Neural progenitor cell (in vitro differentiated cells): ENCODE results near the gene ARID3A. TPM values are rescaled to one million over a fixed set of nuclear protein-coding genes. Genes with fewer than 3 reads are reported as not detected.

Source experiments
- DNase-seq: peaks from one replicate; pipeline ENCODE4 v3.0.0-alpha.2; 2016; ENCODE audit warnings: low spot score
- H2AFZ ChIP-seq: fragments of 200-600 bp; sonication (generic); replicated peaks from 2 replicates; pipeline ENCODE4 v1.6.1; 2016; ENCODE audit warnings: antibody characterized with exemption
- H3F3A ChIP-seq: fragments of 200-600 bp; sonication (generic); 2 replicates; pipeline ENCODE4 v1.6.1; 2016; ENCODE audit warnings: antibody characterized with exemption, low read depth
- H3K27ac ChIP-seq: fragments of 200-600 bp; sonication (generic); 2 replicates; pipeline ENCODE4 v1.5.1; 2016; ENCODE audit warnings: mild to moderate bottlenecking
- H3K27me3 ChIP-seq: fragments of 200-600 bp; sonication (generic); 2 replicates; pipeline ENCODE4 v1.6.1; 2016; ENCODE audit warnings: mild to moderate bottlenecking, moderate library complexity
- H3K36me3 ChIP-seq: fragments of 200-600 bp; sonication (generic); 2 replicates; pipeline ENCODE4 v1.5.1; 2016
- H3K4me1 ChIP-seq: fragments of 200-600 bp; sonication (generic); 2 replicates; pipeline ENCODE4 v1.6.1; 2016; ENCODE audit warnings: mixed run types
- H3K4me2 ChIP-seq: fragments of 200-600 bp; sonication (generic); 2 replicates; pipeline ENCODE4 v1.6.1; 2016
- H3K4me3 ChIP-seq: fragments of 200-600 bp; sonication (generic); 2 replicates; pipeline ENCODE4 v1.5.1; 2016
- H3K79me2 ChIP-seq: fragments of 200-600 bp; sonication (generic); 2 replicates; pipeline ENCODE4 v1.6.1; 2016; ENCODE audit warnings: low read depth
- H3K9ac ChIP-seq: fragments of 200-600 bp; sonication (generic); 2 replicates; pipeline ENCODE4 v1.6.1; 2016
- H3K9me3 ChIP-seq: fragments of 200-600 bp; sonication (generic); 2 replicates; pipeline ENCODE4 v1.5.1; 2016; ENCODE audit warnings: low read depth
- H4K20me1 ChIP-seq: fragments of 200-600 bp; sonication (generic); 2 replicates; pipeline ENCODE4 v1.6.1; 2016; ENCODE audit warnings: low read depth
- H3K27ac Mint-ChIP-seq: 3 replicates; pipeline ENCODE4 v1.8.0; 2021; ENCODE audit warnings: mixed read lengths
- H3K27me3 Mint-ChIP-seq: 2 replicates; pipeline ENCODE4 v1.8.0; 2022; ENCODE audit warnings: low read depth, mild to moderate bottlenecking, inconsistent platforms, moderate library complexity, mixed read lengths; ENCODE audit not compliant: insufficient read depth
- H3K36me3 Mint-ChIP-seq: 3 replicates; pipeline ENCODE4 v1.8.0; 2021; ENCODE audit warnings: mixed read lengths
- H3K4me1 Mint-ChIP-seq: 3 replicates; pipeline ENCODE4 v1.8.0; 2021; ENCODE audit warnings: mixed read lengths
- H3K4me3 Mint-ChIP-seq: 3 replicates; pipeline ENCODE4 v1.8.0; 2021; ENCODE audit warnings: mild to moderate bottlenecking, moderate library complexity, mixed read lengths
- H3K9me3 Mint-ChIP-seq: 3 replicates; pipeline ENCODE4 v1.8.0; 2020; ENCODE audit warnings: mixed read lengths
- CTCF ChIP-seq: fragments of 200-600 bp; sonication (generic); IDR thresholded peaks from 2 replicates; pipeline ENCODE4 v1.5.1; 2017; ENCODE audit warnings: antibody characterized with exemption, mild to moderate bottlenecking
- EZH2 ChIP-seq: fragments of 200-600 bp; sonication (generic); IDR thresholded peaks from 2 replicates; pipeline ENCODE4 v1.6.1; 2017; ENCODE audit warnings: antibody characterized with exemption, mild to moderate bottlenecking, moderate library complexity
- EZH2phosphoT487 ChIP-seq: fragments of 200-600 bp; sonication (generic); IDR thresholded peaks from 2 replicates; pipeline ENCODE4 v1.6.1; 2017; ENCODE audit warnings: antibody characterized with exemption
- total RNA-seq: library from RNA; depleted of rRNA; stranded (reverse); fragments of >200 nt; gene quantifications from 2 replicates; pipeline ENCODE4 v1.2.3, GENCODE V29; 2015; ENCODE audit warnings: low replicate concordance

The ARID3A gene
- total RNA-seq, 1 donor from 2014 or later, result 25.5 TPM

DNA sequence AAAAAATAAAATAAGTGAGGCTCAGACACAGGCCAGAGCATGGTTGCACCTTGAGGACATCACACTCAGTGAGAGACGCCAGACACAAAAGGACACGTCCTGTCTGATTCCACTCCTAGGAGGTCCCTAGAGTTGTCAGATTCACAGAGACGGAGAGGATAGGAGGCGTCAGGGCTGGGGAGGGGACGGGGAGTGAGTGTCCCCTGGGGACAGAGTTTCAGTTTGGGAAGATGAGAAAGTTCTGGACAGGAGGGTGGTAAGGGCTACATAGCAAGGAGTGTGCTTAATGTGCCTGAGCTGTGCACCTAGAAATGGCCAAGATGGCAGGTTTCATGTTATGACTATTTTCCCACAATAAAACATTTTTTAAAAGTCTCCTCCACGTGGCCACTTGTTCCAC is 72.2 kb downstream of the ARID3A start:
- no peak overlapping the region for H3K27ac Mint-ChIP-seq
- peaks cover 71% of the 10 kb centered on the region for H3K27me3 ChIP-seq
- peaks cover 12% of the 10 kb centered on the region for H3K4me1 Mint-ChIP-seq

DNA sequence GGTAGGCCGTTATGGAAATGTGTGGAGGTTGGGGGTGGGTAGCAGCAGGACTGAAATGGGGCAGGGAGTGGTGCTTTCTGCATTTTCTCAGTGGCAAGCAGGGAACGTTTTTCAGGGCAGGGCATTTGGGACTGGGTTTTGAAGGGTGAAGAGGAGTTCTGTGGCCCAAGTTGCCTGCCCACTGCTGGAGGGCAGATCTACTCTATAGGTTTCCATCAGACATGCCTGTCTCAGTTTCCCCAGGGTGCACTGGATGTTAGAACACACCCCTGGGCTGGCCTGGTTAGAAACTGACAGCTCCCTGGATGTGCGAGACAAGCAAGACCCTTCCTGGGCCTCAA is 73.5 kb downstream of the ARID3A start:
- peaks cover 6% of the 10 kb centered on the region for H3F3A ChIP-seq
- H3K4me1 ChIP-seq, result peaks cover 7% of the 10 kb centered on the region
- no peak overlapping the region for H3K27ac Mint-ChIP-seq
- peaks cover 12% of the 10 kb centered on the region for H3K4me1 Mint-ChIP-seq
- peaks cover 71% of the 10 kb centered on the region for H3K27me3 ChIP-seq
- TF ChIP-seq EZH2phosphoT487 (no peak), CTCF (no peak), EZH2 (no peak)
- H3K4me2 ChIP-seq, result no peak overlapping the region
- H3K9ac ChIP-seq, result no peak overlapping the region
- peaks cover 40% of the 10 kb centered on the region for H3K27me3 Mint-ChIP-seq
- no peaks in the 10 kb centered on the region for H3K79me2 ChIP-seq
- no peak overlapping the region for H3K4me3 ChIP-seq
- no peaks in the 10 kb centered on the region for H3K36me3 ChIP-seq
- H2AFZ ChIP-seq, result no peak overlapping the region
- H3K9me3 ChIP-seq, result no peaks in the 10 kb centered on the region
- DNase-seq, result no peak
- H3K4me3 Mint-ChIP-seq, result peak overlapping the region; percentile 80
- H3K36me3 Mint-ChIP-seq, result no peaks in the 10 kb centered on the region
- peaks cover 12% of the 10 kb centered on the region for H4K20me1 ChIP-seq
- H3K27ac ChIP-seq, result no peak overlapping the region
- peaks cover 3% of the 10 kb centered on the region for H3K9me3 Mint-ChIP-seq

More for the DNA sequence above, 72.2 kb downstream of the ARID3A start:
- Histone ChIP-seq H3K9ac (no peak overlapping the region), H3K4me2 (no peak overlapping the region), H3K4me3 (no peak overlapping the region), H3K36me3 (no peaks in the 10 kb centered on the region), H3K79me2 (no peaks in the 10 kb centered on the region), H3K9me3 (no peaks in the 10 kb centered on the region), H2AFZ (no peak overlapping the region), H3F3A (peaks cover 11% of the 10 kb centered on the region), H3K27ac (no peak overlapping the region), H4K20me1 (peaks cover 14% of the 10 kb centered on the region), H3K4me1 (peaks cover 7% of the 10 kb centered on the region)
- Mint-ChIP-seq H3K4me3 (peak overlapping the region; percentile 25), H3K27me3 (peaks cover 40% of the 10 kb centered on the region), H3K9me3 (peaks cover 3% of the 10 kb centered on the region), H3K36me3 (no peaks in the 10 kb centered on the region)
- no peak for DNase-seq
- no peak for TF ChIP-seq CTCF
- TF ChIP-seq EZH2, result no peak
- no peak for TF ChIP-seq EZH2phosphoT487

- peak; percentile 62 for TF ChIP-seq EZH2phosphoT487
- peak; percentile 37 for TF ChIP-seq EZH2
- TF ChIP-seq CTCF, result peak; percentile 78
- H3K27ac ChIP-seq, result no peak within 1 kb of the TSS
- peak within 1 kb of the TSS; percentile 94 for H3K4me2 ChIP-seq
- no peaks in the 10 kb centered on the region for H3K79me2 ChIP-seq
- no peak within 1 kb of the TSS for H3K9ac ChIP-seq
- H3K27me3 Mint-ChIP-seq, result peaks cover 38% of the 10 kb centered on the region
- no peak within 1 kb of the TSS for H2AFZ ChIP-seq
- H3K27ac Mint-ChIP-seq, result no peak within 1 kb of the TSS
- H3K4me3 ChIP-seq, result peak within 1 kb of the TSS; percentile 73
- no peaks in the 10 kb centered on the region for H3K36me3 Mint-ChIP-seq
- H3F3A ChIP-seq, result peaks cover 6% of the 10 kb centered on the region
- H4K20me1 ChIP-seq, result peaks cover 8% of the 10 kb centered on the region
- peak within 1 kb of the TSS; percentile 81 for H3K4me3 Mint-ChIP-seq
- H3K4me1 ChIP-seq, result peaks cover 7% of the 10 kb centered on the region
- H3K27me3 ChIP-seq, result peaks cover 70% of the 10 kb centered on the region
- peaks cover 12% of the 10 kb centered on the region for H3K4me1 Mint-ChIP-seq
- DNase-seq, result peak; percentile 90
- H3K9me3 ChIP-seq, result no peaks in the 10 kb centered on the region
- peaks cover 3% of the 10 kb centered on the region for H3K9me3 Mint-ChIP-seq
- H3K36me3 ChIP-seq, result no peaks in the 10 kb centered on the region
These were observed 74.3 kb downstream of the ARID3A start, which contains the start of gene GRIN3B for GRCh38 chr19:1000095-1000494. Gene GRIN3B, plus strand, starts transcription at chr19:1000419. Its CDS starts 19 bp downstream, at chr19:1000438.
